Testis (tissue), 3 donors: ENCODE data around the gene CCL18. TPM values are rescaled to one million over a fixed set of nuclear protein-coding genes. Genes with fewer than 3 reads are reported as not detected.
"Not testable (repeated sequence)": the region's sequence is repeated elsewhere in the genome, so short reads cannot be mapped to it uniquely, and the experiment has no call there.

Source experiments
- DNase-seq: peaks from one replicate; pipeline ENCODE4 v3.0.0-alpha.2; 2019
- H3K27ac ChIP-seq, 2 donors: fragments of 200-600 bp; sonication (generic); one replicate each; pipeline ENCODE4 v1.5.1; 2019
- H3K27me3 ChIP-seq: fragments of 200-600 bp; sonication (generic); one replicate; pipeline ENCODE4 v1.5.1; 2019
- H3K36me3 ChIP-seq: fragments of 200-600 bp; sonication (generic); one replicate; pipeline ENCODE4 v1.5.1; 2017; ENCODE audit warnings: low read depth; ENCODE audit errors: missing control alignments
- H3K4me1 ChIP-seq: fragments of 200-600 bp; sonication (generic); one replicate; pipeline ENCODE4 v1.5.1; 2019
- H3K4me3 ChIP-seq, 2 donors: fragments of 200-600 bp; sonication (generic); one replicate each; pipeline ENCODE4 v1.5.1; 2017 to 2019
- H3K9me3 ChIP-seq: fragments of 200-600 bp; sonication (generic); one replicate; pipeline ENCODE4 v1.5.1; 2017
- CTCF ChIP-seq, 3 experiments: fragments of 450-650 bp in 2 of 3; fragments of 200-600 bp in 1 of 3; sonication (generic) in 1 of 3; IDR thresholded peaks; one replicate each; pipeline ENCODE4 v1.5.1; 2016 to 2019; ENCODE audit warnings: antibody characterized with exemption in 3 of 3, mild to moderate bottlenecking in 2 of 3, moderate library complexity in 1 of 3
- POLR2A ChIP-seq: fragments of 450-650 bp; IDR thresholded peaks from one replicate; pipeline ENCODE4 v1.6.1; 2017; ENCODE audit warnings: antibody characterized with exemption, mild to moderate bottlenecking, moderate library complexity
- WGBS, 2 donors: methylation state at CpG; one replicate each; pipeline ENCODE4 v1.1.5; 2018; 5-methylcytosine and 5-hydroxymethylcytosine counted together
- intact Hi-C: fragments of 100-400 bp; cut with DNase I; formaldehyde crosslinking; loops from one replicate; pipeline ENCODE4 v1.15.1; 2023; ENCODE audit warnings: low total_unique reads
- polyA plus RNA-seq: library from polyadenylated mRNA; stranded (reverse); fragments of 350-450 nt; fragmentation: Illumina TruSeq; extraction: RNeasy Lipid Tissue Mini Kit (QIAGEN cat#74804); gene quantifications from one replicate; pipeline ENCODE4 v1.2.3, GENCODE V29; 2014; ENCODE audit warnings: low read depth, low replicate concordance; ENCODE audit not compliant: insufficient read depth
- total RNA-seq, 2 donors: library from RNA; depleted of rRNA; stranded (reverse); fragments of >200 nt; gene quantifications; one replicate each; pipeline ENCODE4 v1.2.3, GENCODE V29; 2016

Gene CCL18
- total and polyA plus RNA-seq, 3 donors from 2014 or later, result 0.99 to 6.8 (median 3.0) TPM

GRCh38 chr17:36094746-36095145 is 30.7 kb downstream of the CCL18 start:
- Histone ChIP-seq H3K4me3 (no peak overlapping the region), H3K4me1 (no peaks in the 10 kb centered on the region), H3K27me3 (no peaks in the 10 kb centered on the region), H3K36me3 (no peaks in the 10 kb centered on the region), H3K9me3 (no peaks in the 10 kb centered on the region), H3K27ac (no peak overlapping the region)
- WGBS, 2 donors, result 93% methylated on average over 7 of the region's 7 CpGs
- TF ChIP-seq CTCF (IDR thresholded peaks at IDR 0.05) (no peak), POLR2A (no peak)
- no peak for DNase-seq
- intact Hi-C loops, result no loop called here

- no peak for DNase-seq
- Histone ChIP-seq H3K27me3 (no peaks in the 10 kb centered on the region), H3K4me3 (no peak overlapping the region), H3K27ac (no peak overlapping the region), H3K4me1 (no peaks in the 10 kb centered on the region), H3K36me3 (no peaks in the 10 kb centered on the region), H3K9me3 (no peaks in the 10 kb centered on the region)
- intact Hi-C loops, result no loop called here
- 82 to 89% methylated on average over 1 of the region's 1 CpG for whole genome bisulfite sequencing, 2 donors
- TF ChIP-seq CTCF (IDR thresholded peaks at IDR 0.05) (no peak), POLR2A (no peak)
Observed at GRCh38 chr17:36095992-36096391, 31.9 kb downstream of the CCL18 start.

GRCh38 chr17:36099004-36099403 is 34.9 kb downstream of the CCL18 start:
- 67 to 78% methylated on average over 1 of the region's 1 CpG for WGBS, 2 donors
- H3K4me3 ChIP-seq, H3K36me3 ChIP-seq, H3K27me3 ChIP-seq, DNase-seq, H3K4me1 ChIP-seq, H3K9me3 ChIP-seq, H3K27ac ChIP-seq, intact Hi-C loops: not testable (repeated sequence)

- 84 to 86% methylated on average over 6 of the region's 6 CpGs for WGBS, 2 donors
- H3K27me3 ChIP-seq, H3K4me3 ChIP-seq, H3K27ac ChIP-seq, intact Hi-C loops, H3K36me3 ChIP-seq, H3K4me1 ChIP-seq, H3K9me3 ChIP-seq, DNase-seq: not testable (repeated sequence)
Observed at GRCh38 chr17:36103401-36103975, 39.4 kb downstream of the CCL18 start, which contains the start of gene CCL4. TSS of gene CCL4 (plus strand) at chr17:36103827. CDS start at chr17:36103906, 79 bp downstream.

GRCh38 chr17:36104246-36104645 is 40.2 kb downstream of the CCL18 start:
- H3K4me3 ChIP-seq, DNase-seq, H3K27ac ChIP-seq, intact Hi-C loops, H3K27me3 ChIP-seq, H3K4me1 ChIP-seq, H3K36me3 ChIP-seq, H3K9me3 ChIP-seq: not testable (repeated sequence)
- WGBS, 2 donors, result 66 to 72% methylated on average over 3 to 7 of the region's 7 CpGs

- H3K27me3 ChIP-seq, result no peaks in the 10 kb centered on the region
- no peak for TF ChIP-seq CTCF (IDR thresholded peaks at IDR 0.05)
- TF ChIP-seq POLR2A, result no peak
- no peaks in the 10 kb centered on the region for H3K36me3 ChIP-seq
- 46 to 48% methylated on average over 4 of the region's 4 CpGs for WGBS, 2 donors
- no peak for DNase-seq
- intact Hi-C loops, result no loop called here
- H3K4me3 ChIP-seq, result no peak overlapping the region
- no peaks in the 10 kb centered on the region for H3K4me1 ChIP-seq
- H3K9me3 ChIP-seq, result no peaks in the 10 kb centered on the region
- no peak overlapping the region for H3K27ac ChIP-seq
Observed at GRCh38 chr17:36104701-36105181, 40.7 kb downstream of the CCL18 start.
